Transverse colon (tissue), 3 donors: ENCODE measurements around the gene ARF6.

Experiments
- CTCF ChIP-seq, 5 experiments: fragments of 200-600 bp in 3 of 5; fragments of 450-650 bp in 2 of 5; sonication (generic) in 3 of 5; IDR thresholded peaks; 1 replicate in 2 of 5; 2 replicates in 3 of 5; pipeline ENCODE4 v1.5.1; 2016 to 2017; ENCODE audit warnings: antibody characterized with exemption in 5 of 5, inconsistent platforms in 3 of 5, mild to moderate bottlenecking in 2 of 5, moderate library complexity in 1 of 5
- EP300 ChIP-seq: sonication (generic); formaldehyde crosslinking; IDR thresholded peaks from one replicate; pipeline ENCODE4 v1.6.1; 2017; ENCODE audit warnings: antibody characterized with exemption, low read depth

- TF ChIP-seq CTCF (IDR thresholded peaks at IDR 0.05), result no peak
- TF ChIP-seq EP300, result no peak
Measured at GRCh38 chr14:49888293-49888692, 4.6 kb upstream of the ARF6 start.
